Osteoblast (primary cell): Measurements from ENCODE around the gene LCN12. TPM values are rescaled to one million over a fixed set of nuclear protein-coding genes. Genes with fewer than 3 reads are reported as not detected.

Experiments
- DNase-seq: peaks from one replicate; pipeline ENCODE4 v3.0.0; 2011; ENCODE audit warnings: low spot score, mixed read lengths; ENCODE audit not compliant: insufficient read length; ENCODE audit errors: missing footprints
- H2AFZ ChIP-seq: 2 replicates; pipeline ENCODE4 v1.6.0; 2011; ENCODE audit warnings: mild to moderate bottlenecking, low read length
- H3K27ac ChIP-seq: 2 replicates; pipeline ENCODE4 v1.5.1; 2011; ENCODE audit warnings: mild to moderate bottlenecking, low read depth, low read length, moderate library complexity
- H3K27me3 ChIP-seq: 2 replicates; pipeline ENCODE4 v1.6.0; 2012; ENCODE audit warnings: mild to moderate bottlenecking, control low read depth, inconsistent platforms, low read length, moderate library complexity; ENCODE audit not compliant: insufficient read depth
- H3K36me3 ChIP-seq: 2 replicates; pipeline ENCODE4 v1.5.1; 2011; ENCODE audit warnings: mild to moderate bottlenecking, low read length, control low read depth, moderate library complexity; ENCODE audit not compliant: insufficient read depth
- H3K4me1 ChIP-seq: 2 replicates; pipeline ENCODE4 v1.5.1; 2011; ENCODE audit warnings: mild to moderate bottlenecking, low read length, control low read depth, moderate library complexity; ENCODE audit not compliant: insufficient read depth
- H3K4me2 ChIP-seq: 2 replicates; pipeline ENCODE4 v1.6.0; 2011; ENCODE audit warnings: mild to moderate bottlenecking, low read length; ENCODE audit not compliant: insufficient read depth
- H3K4me3 ChIP-seq: fragments of 200-600 bp; sonication (generic); 3 replicates; pipeline ENCODE4 v1.5.1; 2012; ENCODE audit warnings: mild to moderate bottlenecking, low read length, inconsistent platforms; ENCODE audit not compliant: insufficient read depth
- H3K79me2 ChIP-seq: 2 replicates; pipeline ENCODE4 v1.6.0; 2012; ENCODE audit warnings: mild to moderate bottlenecking, low read length, control low read depth, inconsistent platforms; ENCODE audit not compliant: insufficient read depth
- H3K9me3 ChIP-seq: 2 replicates; pipeline ENCODE4 v1.5.1; 2011; ENCODE audit warnings: low read depth, low read length, control low read depth
- H4K20me1 ChIP-seq: 2 replicates; pipeline ENCODE4 v1.6.0; 2012; ENCODE audit warnings: mild to moderate bottlenecking, low read length, control low read depth; ENCODE audit not compliant: insufficient read depth
- CTCF ChIP-seq: IDR thresholded peaks from 2 replicates; pipeline ENCODE4 v1.5.1; 2011; ENCODE audit warnings: mild to moderate bottlenecking, low read depth, low read length, moderate library complexity; ENCODE audit errors: extremely low read depth
- total RNA-seq: library from RNA; depleted of rRNA; stranded (reverse); fragments of >200 nt; gene quantifications from 2 replicates; pipeline ENCODE4 v1.2.3, GENCODE V29; 2012

The LCN12 gene
- total RNA-seq, 1 donor: not detected

GRCh38 chr9:136954270-136955083 lies 2.4 kb downstream of the LCN12 start:
- DNase-seq: peak; percentile 78
- no peaks in the 10 kb centered on the region for H3K79me2 ChIP-seq
- peaks cover 4% of the 10 kb centered on the region for H3K4me1 ChIP-seq
- no peaks in the 10 kb centered on the region for H3K27me3 ChIP-seq
- no peak overlapping the region for H3K4me2 ChIP-seq
- no peak overlapping the region for H3K4me3 ChIP-seq
- no peaks in the 10 kb centered on the region for H3K36me3 ChIP-seq
- H3K9me3 ChIP-seq: no peaks in the 10 kb centered on the region
- H2AFZ ChIP-seq: no peak overlapping the region
- H3K27ac ChIP-seq: no peak overlapping the region
- H4K20me1 ChIP-seq: no peaks in the 10 kb centered on the region
- TF ChIP-seq CTCF: no peak

- DNase-seq: peak; percentile 81
- H2AFZ ChIP-seq: no peak overlapping the region
Observed at GRCh38 chr9:136955202-136955942, 3.3 kb downstream of the LCN12 start.

GRCh38 chr9:136955943-136956335 lies 3.9 kb downstream of the LCN12 start:
- Histone ChIP-seq H3K79me2 (no peaks in the 10 kb centered on the region), H2AFZ (no peak overlapping the region), H3K9me3 (no peaks in the 10 kb centered on the region), H3K4me1 (no peaks in the 10 kb centered on the region), H3K27ac (no peak overlapping the region), H3K36me3 (no peaks in the 10 kb centered on the region), H3K4me2 (no peak overlapping the region), H3K27me3 (no peaks in the 10 kb centered on the region), H4K20me1 (no peaks in the 10 kb centered on the region), H3K4me3 (no peak overlapping the region)
- TF ChIP-seq CTCF: no peak
- DNase-seq: no peak

More at GRCh38 chr9:136955202-136955942, 3.3 kb downstream of the LCN12 start:
- Histone ChIP-seq H3K4me1 (peaks cover under 1% of the 10 kb centered on the region), H4K20me1 (no peaks in the 10 kb centered on the region), H3K36me3 (no peaks in the 10 kb centered on the region), H3K79me2 (no peaks in the 10 kb centered on the region), H3K4me2 (no peak overlapping the region), H3K27me3 (no peaks in the 10 kb centered on the region), H3K4me3 (no peak overlapping the region), H3K9me3 (no peaks in the 10 kb centered on the region), H3K27ac (no peak overlapping the region)
- TF ChIP-seq CTCF: no peak

GRCh38 chr9:136956604-136957003 lies 4.5 kb downstream of the LCN12 start:
- no peak overlapping the region for H2AFZ ChIP-seq
- no peak for DNase-seq
- TF ChIP-seq CTCF: no peak

More at GRCh38 chr9:136956604-136957003, 4.5 kb downstream of the LCN12 start:
- no peaks in the 10 kb centered on the region for H3K27me3 ChIP-seq
- H3K27ac ChIP-seq: no peak overlapping the region
- H3K4me1 ChIP-seq: no peaks in the 10 kb centered on the region
- H3K79me2 ChIP-seq: no peaks in the 10 kb centered on the region
- no peak overlapping the region for H3K4me3 ChIP-seq
- H4K20me1 ChIP-seq: no peaks in the 10 kb centered on the region
- H3K36me3 ChIP-seq: no peaks in the 10 kb centered on the region
- no peaks in the 10 kb centered on the region for H3K9me3 ChIP-seq
- H3K4me2 ChIP-seq: no peak overlapping the region
